GM10266 (cell line): ENCODE results near the gene C1QTNF1.
A peak's percentile ranks its signal among the peaks of the same experiment; 100 is the strongest.

Source experiments
- DNase-seq: peaks from one replicate; pipeline ENCODE4 v3.0.0; 2012; ENCODE audit errors: extremely low spot score
- TF ChIP-seq, protein P1 (sequence below): IDR thresholded peaks from 2 replicates; pipeline ENCODE4 v1.5.1; 2012; ENCODE audit warnings: mild to moderate bottlenecking, low read depth; ENCODE audit not compliant: control insufficient read depth, insufficient read depth; ENCODE audit errors: missing control alignments

The C1QTNF1 gene

DNA sequence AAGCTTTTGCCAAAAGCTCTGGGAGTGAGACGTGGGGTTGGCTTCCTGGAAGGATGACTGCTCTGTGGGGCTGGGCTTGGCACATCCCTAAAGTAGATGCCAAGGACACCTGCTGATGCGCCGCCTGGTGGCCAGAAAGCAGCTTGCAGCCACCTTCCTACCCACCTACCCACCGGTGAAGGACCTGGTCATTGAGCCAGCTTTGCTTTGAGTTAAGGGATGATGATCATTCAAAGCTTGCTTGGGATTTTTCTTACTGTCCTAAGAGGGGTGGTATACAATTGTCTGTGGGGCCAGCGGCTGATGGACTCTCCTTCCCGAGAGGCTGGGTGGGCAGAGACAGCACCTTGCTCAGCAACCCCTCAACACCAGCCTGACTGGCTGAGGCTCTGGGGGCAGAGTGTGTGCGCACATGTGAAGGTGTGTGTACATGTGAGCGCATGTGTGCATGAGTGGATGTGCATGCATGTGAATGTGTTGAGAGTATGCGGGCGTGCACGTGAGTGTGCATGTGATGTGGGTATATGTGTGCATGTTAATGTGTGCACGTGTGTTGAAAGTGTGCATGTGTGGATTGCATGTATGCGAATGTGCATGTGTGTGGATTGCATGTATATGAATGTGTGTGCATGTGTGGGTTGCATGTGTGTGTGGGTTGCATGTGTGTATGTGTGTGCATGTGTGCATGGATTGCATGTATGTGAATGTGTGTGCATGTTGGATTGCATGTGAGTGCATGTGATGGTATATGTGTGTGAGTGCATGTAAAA, 18.6 kb downstream of the C1QTNF1 start:
- peak; percentile 76 for DNase-seq
- TF ChIP-seq, protein P1, sequence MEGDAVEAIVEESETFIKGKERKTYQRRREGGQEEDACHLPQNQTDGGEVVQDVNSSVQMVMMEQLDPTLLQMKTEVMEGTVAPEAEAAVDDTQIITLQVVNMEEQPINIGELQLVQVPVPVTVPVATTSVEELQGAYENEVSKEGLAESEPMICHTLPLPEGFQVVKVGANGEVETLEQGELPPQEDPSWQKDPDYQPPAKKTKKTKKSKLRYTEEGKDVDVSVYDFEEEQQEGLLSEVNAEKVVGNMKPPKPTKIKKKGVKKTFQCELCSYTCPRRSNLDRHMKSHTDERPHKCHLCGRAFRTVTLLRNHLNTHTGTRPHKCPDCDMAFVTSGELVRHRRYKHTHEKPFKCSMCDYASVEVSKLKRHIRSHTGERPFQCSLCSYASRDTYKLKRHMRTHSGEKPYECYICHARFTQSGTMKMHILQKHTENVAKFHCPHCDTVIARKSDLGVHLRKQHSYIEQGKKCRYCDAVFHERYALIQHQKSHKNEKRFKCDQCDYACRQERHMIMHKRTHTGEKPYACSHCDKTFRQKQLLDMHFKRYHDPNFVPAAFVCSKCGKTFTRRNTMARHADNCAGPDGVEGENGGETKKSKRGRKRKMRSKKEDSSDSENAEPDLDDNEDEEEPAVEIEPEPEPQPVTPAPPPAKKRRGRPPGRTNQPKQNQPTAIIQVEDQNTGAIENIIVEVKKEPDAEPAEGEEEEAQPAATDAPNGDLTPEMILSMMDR: peak; percentile 86

DNA sequence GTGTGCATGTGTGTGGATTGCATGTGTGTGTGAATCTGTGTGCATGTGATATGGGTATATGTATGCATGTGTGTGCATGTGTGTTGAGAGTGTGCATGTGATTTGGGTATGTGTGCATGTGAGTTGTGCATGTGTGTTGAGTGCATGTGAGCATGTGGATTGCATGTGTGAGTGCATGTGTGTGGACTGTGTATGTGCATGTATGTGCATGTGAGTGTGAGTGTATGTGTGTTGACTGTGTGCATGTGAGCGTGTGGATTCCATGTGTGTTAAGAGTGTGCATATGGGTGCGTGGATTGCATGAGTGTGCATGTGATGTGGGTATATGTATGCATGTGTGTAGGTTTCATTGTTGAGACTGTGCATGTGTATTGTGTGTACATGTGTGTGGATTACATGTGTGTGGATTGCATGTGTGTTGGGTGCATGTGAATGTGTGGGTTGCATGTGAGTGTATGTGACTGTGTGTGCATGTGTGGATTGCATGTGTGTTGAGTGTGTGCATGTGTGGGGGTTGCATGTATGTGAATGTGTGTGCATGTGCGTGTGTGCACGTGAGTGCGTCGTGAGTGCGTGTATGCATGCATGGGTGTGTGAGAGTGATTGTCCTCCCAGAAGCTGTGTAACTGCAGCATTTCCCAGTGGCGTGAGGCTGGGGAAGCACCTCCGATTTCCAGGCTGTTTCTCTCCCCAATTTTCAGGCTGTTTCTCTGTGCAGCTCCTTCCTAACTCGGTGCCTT, 19.4 kb downstream of the C1QTNF1 start:
- TF ChIP-seq, protein P1: no peak
- DNase-seq: no peak

DNA sequence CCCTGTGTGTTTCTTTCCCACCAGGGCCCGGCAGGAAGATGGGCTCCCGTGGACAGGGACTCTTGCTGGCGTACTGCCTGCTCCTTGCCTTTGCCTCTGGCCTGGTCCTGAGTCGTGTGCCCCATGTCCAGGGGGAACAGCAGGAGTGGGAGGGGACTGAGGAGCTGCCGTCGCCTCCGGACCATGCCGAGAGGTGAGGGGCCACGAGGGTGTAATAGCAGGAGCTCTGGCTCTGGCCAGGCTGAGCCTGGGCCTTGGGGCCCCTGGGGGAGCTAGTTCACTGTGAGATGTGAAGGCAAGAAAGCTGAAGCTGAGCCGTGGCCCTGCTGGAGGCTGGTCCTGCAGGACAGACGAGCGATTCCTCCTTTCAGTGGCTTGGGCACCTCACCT, 20.0 kb downstream of the C1QTNF1 start:
- TF ChIP-seq, protein P1: no peak

DNA sequence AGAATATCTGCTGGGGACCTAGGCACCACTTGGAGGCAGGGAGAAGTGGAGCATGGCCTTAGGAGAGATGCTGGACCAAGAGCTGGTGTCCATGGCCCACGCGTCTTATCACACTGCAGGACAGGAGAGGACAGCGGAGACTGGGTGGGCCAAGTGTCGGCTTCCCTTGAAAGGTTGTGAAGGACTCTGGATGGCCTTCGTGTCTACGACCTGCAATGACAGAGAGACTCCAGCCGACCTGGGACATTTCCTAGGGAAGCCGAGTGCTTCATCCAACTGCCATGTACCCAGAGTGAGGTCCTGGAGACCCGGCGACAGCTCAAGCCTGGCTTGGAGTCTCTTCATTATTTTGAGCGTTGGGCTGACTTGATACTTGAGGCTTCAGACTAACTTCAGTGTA, 20.5 kb downstream of the C1QTNF1 start:
- TF ChIP-seq, protein P1: no peak
- DNase-seq: no peak

More for the DNA sequence above, 20.0 kb downstream of the C1QTNF1 start:
- no peak for DNase-seq

DNA sequence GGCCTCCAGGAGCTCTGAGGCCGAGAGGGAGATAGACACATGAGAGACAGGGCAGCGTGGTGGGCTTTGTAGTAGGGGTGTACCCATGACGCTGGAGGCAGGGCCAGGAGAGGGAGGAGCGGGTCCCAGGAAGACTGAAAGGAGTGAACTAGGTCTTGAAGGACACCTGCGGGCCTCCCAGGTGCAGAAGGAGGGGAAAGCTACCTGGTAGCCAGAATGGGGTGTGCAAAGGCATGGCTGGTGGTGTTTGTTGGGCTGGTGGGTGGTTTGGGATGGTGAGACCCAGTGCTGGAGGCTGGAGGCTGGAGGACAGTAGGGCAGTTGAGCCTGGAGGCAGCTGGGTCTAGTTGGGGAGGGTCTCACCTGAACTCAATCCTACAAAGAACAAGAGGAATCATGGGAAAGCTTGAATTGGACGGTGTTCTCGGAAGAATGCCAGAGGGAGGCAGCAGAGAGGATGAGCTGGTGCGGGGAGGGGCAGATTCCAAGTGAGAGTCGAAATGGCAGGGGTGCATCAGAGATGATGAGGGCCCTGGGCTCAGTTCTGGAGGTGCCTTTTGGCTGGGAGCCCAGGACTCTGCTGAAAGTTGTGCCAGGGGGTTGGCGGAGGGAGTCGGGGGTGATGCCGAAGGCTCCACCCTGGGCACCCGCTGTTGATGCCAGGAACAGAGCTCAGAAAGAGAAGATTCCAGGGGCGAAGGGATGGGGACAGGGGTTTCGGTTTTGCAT, 21.2 kb downstream of the C1QTNF1 start:
- no peak for DNase-seq
- TF ChIP-seq, protein P1: no peak

DNA sequence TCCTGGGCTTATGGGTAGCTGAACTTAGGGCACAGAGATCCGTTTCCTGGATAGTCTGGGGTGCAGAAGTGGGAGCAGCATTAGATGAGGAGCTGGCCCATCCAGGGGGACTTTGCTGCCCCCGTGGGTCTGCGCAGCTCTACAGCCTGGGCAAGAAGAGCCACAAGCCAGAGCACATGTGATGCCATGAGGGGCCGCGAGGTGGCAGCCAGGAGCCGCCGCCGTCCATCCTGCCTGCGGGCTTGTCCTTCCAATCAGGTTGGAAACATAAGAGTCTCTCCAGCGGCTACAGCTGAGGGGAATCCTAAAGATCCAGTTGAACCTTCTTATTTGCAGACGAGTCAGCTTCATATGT, 21.9 kb downstream of the C1QTNF1 start:
- TF ChIP-seq, protein P1: peak; percentile 93
- DNase-seq: peak; percentile 85
